ENCODE results near the gene CNTN4.

CNTN4 gene

GRCh38 chr3:2929574-2929973, 830.9 kb downstream of the CNTN4 start:
- DNase-seq, result no peak

GRCh38 chr3:2931265-2931664, 832.6 kb downstream of the CNTN4 start:
- DNase-seq, result no peak

- DNase-seq, result peak in 2 of 3 experiments; percentile 17 to 73
Observed at GRCh38 chr3:2934541-2934940, 835.9 kb downstream of the CNTN4 start.

- DNase-seq, result no peak
Observed at GRCh38 chr3:2937055-2937454, 838.4 kb downstream of the CNTN4 start.

- peak in 1 of 3 experiments; percentile 3 for DNase-seq
Observed at GRCh38 chr3:2937592-2937991, 838.9 kb downstream of the CNTN4 start.

GRCh38 chr3:2938711-2939110, 840.0 kb downstream of the CNTN4 start:
- peak in 2 of 3 experiments; percentile 63 to 94 for DNase-seq

GRCh38 chr3:2940062-2940461, 841.4 kb downstream of the CNTN4 start:
- DNase-seq, result no peak

GRCh38 chr3:2944628-2945027, 846.0 kb downstream of the CNTN4 start:
- no peak for DNase-seq

GRCh38 chr3:2945121-2945520, 846.5 kb downstream of the CNTN4 start:
- DNase-seq, result no peak

GRCh38 chr3:2947536-2947935, 848.9 kb downstream of the CNTN4 start:
- DNase-seq, result no peak

- DNase-seq, result no peak
Observed at GRCh38 chr3:2948882-2949281, 850.2 kb downstream of the CNTN4 start.

- no peak for DNase-seq
Observed at GRCh38 chr3:2950159-2950558, 851.5 kb downstream of the CNTN4 start.

- DNase-seq, result no peak
Observed at GRCh38 chr3:2957115-2957514, 858.4 kb downstream of the CNTN4 start.

- DNase-seq, result no peak
Observed at GRCh38 chr3:2958551-2958950, 859.9 kb downstream of the CNTN4 start.

- DNase-seq, result no peak
Observed at GRCh38 chr3:2961576-2961975, 862.9 kb downstream of the CNTN4 start.

- DNase-seq, result no peak
Observed at GRCh38 chr3:2967871-2968270, 869.2 kb downstream of the CNTN4 start.

- no peak for DNase-seq
Observed at GRCh38 chr3:2968475-2968874, 869.8 kb downstream of the CNTN4 start.

GRCh38 chr3:2976212-2976611, 877.5 kb downstream of the CNTN4 start:
- peak in 1 of 3 experiments; percentile 11 for DNase-seq

- DNase-seq, result peak in 1 of 3 experiments; percentile 8
Observed at GRCh38 chr3:2976796-2977195, 878.1 kb downstream of the CNTN4 start.

- DNase-seq, result no peak
Observed at GRCh38 chr3:2978977-2979732, 880.5 kb downstream of the CNTN4 start.

GRCh38 chr3:2984005-2984830, 885.6 kb downstream of the CNTN4 start:
- DNase-seq, result no peak

- no peak for DNase-seq
Observed at GRCh38 chr3:2984831-2985220, 886.2 kb downstream of the CNTN4 start.

GRCh38 chr3:2985479-2985878, 886.8 kb downstream of the CNTN4 start:
- no peak for DNase-seq

GRCh38 chr3:2992534-2992933, 893.9 kb downstream of the CNTN4 start:
- DNase-seq, result no peak

Measured in NCI-H1417 (cell line).